HG03378 (cell line): ENCODE data around the gene TRIM44.
"Not testable (repeated sequence)": the region's sequence is repeated elsewhere in the genome, so short reads cannot be mapped to it uniquely, and the experiment has no call there.

Experiments
- ATAC-seq: cut with Tn5 transposase; IDR thresholded peaks from one replicate; pipeline ENCODE4 v1.9.1; 2021; ENCODE audit warnings: mild to moderate bottlenecking, moderate library complexity; ENCODE audit not compliant: unreplicated experiment

The TRIM44 gene

GRCh38 chr11:35750315-35750714, 87.7 kb downstream of the TRIM44 start:
- no peak for ATAC-seq

GRCh38 chr11:35750981-35751663, 88.5 kb downstream of the TRIM44 start:
- ATAC-seq: no peak

- ATAC-seq: no peak
These were observed 89.1 kb downstream of the TRIM44 start for GRCh38 chr11:35751664-35752061.

- no peak for ATAC-seq
These were observed 89.5 kb downstream of the TRIM44 start for GRCh38 chr11:35752115-35752514.

- ATAC-seq: not testable (repeated sequence)
These were observed 91.0 kb downstream of the TRIM44 start for GRCh38 chr11:35753573-35753972.

GRCh38 chr11:35759951-35760350, 97.4 kb downstream of the TRIM44 start:
- ATAC-seq: not testable (repeated sequence)

GRCh38 chr11:35761899-35762298, 99.3 kb downstream of the TRIM44 start:
- ATAC-seq: no peak

- no peak for ATAC-seq
These were observed 100.7 kb downstream of the TRIM44 start for GRCh38 chr11:35763301-35763700.

- ATAC-seq: no peak
These were observed 101.2 kb downstream of the TRIM44 start for GRCh38 chr11:35763765-35764164.

- no peak for ATAC-seq
These were observed 101.8 kb downstream of the TRIM44 start for GRCh38 chr11:35764417-35764816.

GRCh38 chr11:35765211-35765610, 102.6 kb downstream of the TRIM44 start:
- ATAC-seq: no peak

- no peak for ATAC-seq
These were observed 104.1 kb downstream of the TRIM44 start for GRCh38 chr11:35766651-35767050.

GRCh38 chr11:35770425-35770824, 107.8 kb downstream of the TRIM44 start:
- not testable (repeated sequence) for ATAC-seq

- ATAC-seq: no peak
These were observed 109.1 kb downstream of the TRIM44 start for GRCh38 chr11:35771722-35772121.

GRCh38 chr11:35777241-35777640, 114.7 kb downstream of the TRIM44 start:
- not testable (repeated sequence) for ATAC-seq

- ATAC-seq: not testable (repeated sequence)
These were observed 116.4 kb downstream of the TRIM44 start for GRCh38 chr11:35778943-35779342.

- no peak for ATAC-seq
These were observed 116.8 kb downstream of the TRIM44 start for GRCh38 chr11:35779409-35779808.

- ATAC-seq: no peak
These were observed 118.6 kb downstream of the TRIM44 start for GRCh38 chr11:35780951-35781860.

GRCh38 chr11:35781861-35782470, 119.4 kb downstream of the TRIM44 start:
- ATAC-seq: no peak

- no peak for ATAC-seq
These were observed 121.2 kb downstream of the TRIM44 start for GRCh38 chr11:35783809-35784208.

- peak; percentile 57 for ATAC-seq
These were observed 122.1 kb downstream of the TRIM44 start for GRCh38 chr11:35784699-35785098.
